ENCODE data around the gene ZBED4. TPM values are rescaled to one million over a fixed set of nuclear protein-coding genes. Genes with fewer than 3 reads are reported as not detected.

ZBED4 gene
- total RNA-seq, 1 donor from 2014 or later: 25.2 TPM

DNA sequence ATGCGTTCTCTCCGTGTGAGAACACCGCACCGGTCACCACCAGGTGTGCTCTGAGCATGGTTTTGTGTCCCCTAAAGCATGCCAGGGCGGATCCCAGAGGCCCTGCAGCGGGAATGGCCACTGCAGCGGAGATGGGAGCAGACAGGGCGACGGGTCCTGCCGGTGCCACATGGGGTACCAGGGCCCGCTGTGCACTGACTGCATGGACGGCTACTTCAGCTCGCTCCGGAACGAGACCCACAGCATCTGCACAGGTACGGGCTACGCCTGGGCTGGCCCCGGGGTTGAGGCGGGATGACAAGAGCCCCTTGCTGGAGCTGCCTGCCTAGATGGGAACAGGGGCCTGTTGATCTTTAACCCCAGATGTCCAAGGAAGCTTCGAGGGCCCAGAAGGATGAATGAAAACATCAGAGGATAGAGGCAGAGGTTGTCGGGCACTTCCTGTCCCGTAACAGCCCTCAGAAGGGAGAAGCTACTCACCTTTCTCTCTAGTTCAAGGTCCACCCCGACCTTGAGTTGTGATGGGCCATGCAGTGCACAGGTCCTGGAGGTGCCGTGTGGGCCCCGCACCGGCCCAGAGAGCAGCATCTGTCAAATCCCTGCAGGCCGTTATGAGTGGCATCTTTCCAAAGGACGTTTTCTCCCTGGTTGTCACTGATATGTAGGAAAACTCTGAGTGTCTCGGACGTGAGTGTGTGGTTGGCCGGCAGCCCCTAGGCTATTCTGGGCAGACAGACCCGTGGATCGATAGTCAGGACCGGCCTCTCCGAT lies 68.0 kb downstream of the ZBED4 start:
- no peak overlapping the region for H3K4me3 Mint-ChIP-seq (ENCODE audit: low read depth)
- no peak overlapping the region for H3K27ac Mint-ChIP-seq
- no peaks in the 10 kb centered on the region for H3K27me3 Mint-ChIP-seq (ENCODE audit: low read depth)
- no peaks in the 10 kb centered on the region for H3K9me3 Mint-ChIP-seq
- intact Hi-C loops (cut with micrococcal nuclease): no loop called here
- H3K4me1 Mint-ChIP-seq (ENCODE audit: low read depth): peaks cover 31% of the 10 kb centered on the region
- no peak for DNase-seq (ENCODE audit: low spot score)
- peaks cover 23% of the 10 kb centered on the region for H3K36me3 Mint-ChIP-seq (ENCODE audit: low read depth)

DNA sequence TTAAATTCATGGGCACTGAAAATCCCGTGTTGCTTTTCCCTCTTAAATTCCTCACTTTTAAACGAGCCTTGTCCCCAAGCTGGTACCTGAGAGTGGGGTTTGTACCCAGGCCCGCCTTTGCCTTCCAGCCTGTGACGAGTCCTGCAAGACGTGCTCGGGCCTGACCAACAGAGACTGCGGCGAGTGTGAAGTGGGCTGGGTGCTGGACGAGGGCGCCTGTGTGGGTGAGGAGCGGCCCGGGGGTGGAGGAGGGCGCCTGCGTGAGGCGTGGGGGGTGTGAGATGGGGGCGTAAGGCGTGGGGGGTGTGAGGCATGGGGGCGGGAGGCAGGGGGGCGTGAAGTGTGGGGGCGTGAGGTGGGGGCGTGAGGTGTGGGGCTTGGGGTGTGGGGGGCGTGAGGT lies 68.8 kb downstream of the ZBED4 start:
- intact Hi-C loops (cut with micrococcal nuclease): no loop called here

DNA sequence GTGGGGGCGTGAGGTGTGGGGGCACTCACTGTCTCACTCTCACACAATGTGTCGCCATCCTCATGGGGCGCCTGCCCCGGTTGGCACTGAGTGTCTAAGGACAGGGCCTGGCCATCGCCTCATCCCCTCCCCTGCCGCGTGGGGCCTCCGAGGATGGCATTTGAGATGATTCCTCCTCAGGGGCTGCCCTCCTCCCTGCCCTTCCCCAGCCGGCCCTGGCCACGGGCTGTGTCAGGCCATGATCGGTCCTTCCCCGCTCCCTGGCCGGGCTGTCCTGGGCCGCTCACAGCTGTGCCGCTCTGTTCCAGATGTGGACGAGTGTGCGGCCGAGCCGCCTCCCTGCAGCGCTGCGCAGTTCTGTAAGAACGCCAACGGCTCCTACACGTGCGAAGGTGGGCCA lies 69.3 kb downstream of the ZBED4 start:
- H3K4me1 Mint-ChIP-seq (ENCODE audit: low read depth): peaks cover 26% of the 10 kb centered on the region
- DNase-seq (ENCODE audit: low spot score): no peak
- peaks cover 32% of the 10 kb centered on the region for H3K36me3 Mint-ChIP-seq (ENCODE audit: low read depth)
- intact Hi-C loops (cut with micrococcal nuclease): no loop called here
- H3K9me3 Mint-ChIP-seq: no peaks in the 10 kb centered on the region
- no peaks in the 10 kb centered on the region for H3K27me3 Mint-ChIP-seq (ENCODE audit: low read depth)
- no peak overlapping the region for H3K4me3 Mint-ChIP-seq (ENCODE audit: low read depth)
- no peak overlapping the region for H3K27ac Mint-ChIP-seq

More for the DNA sequence above, 68.8 kb downstream of the ZBED4 start:
- H3K27me3 Mint-ChIP-seq (ENCODE audit: low read depth): no peaks in the 10 kb centered on the region
- H3K4me3 Mint-ChIP-seq (ENCODE audit: low read depth): no peak overlapping the region
- H3K4me1 Mint-ChIP-seq (ENCODE audit: low read depth): peaks cover 26% of the 10 kb centered on the region
- no peak for DNase-seq (ENCODE audit: low spot score)
- peaks cover 30% of the 10 kb centered on the region for H3K36me3 Mint-ChIP-seq (ENCODE audit: low read depth)
- H3K27ac Mint-ChIP-seq: no peak overlapping the region
- H3K9me3 Mint-ChIP-seq: no peaks in the 10 kb centered on the region

DNA sequence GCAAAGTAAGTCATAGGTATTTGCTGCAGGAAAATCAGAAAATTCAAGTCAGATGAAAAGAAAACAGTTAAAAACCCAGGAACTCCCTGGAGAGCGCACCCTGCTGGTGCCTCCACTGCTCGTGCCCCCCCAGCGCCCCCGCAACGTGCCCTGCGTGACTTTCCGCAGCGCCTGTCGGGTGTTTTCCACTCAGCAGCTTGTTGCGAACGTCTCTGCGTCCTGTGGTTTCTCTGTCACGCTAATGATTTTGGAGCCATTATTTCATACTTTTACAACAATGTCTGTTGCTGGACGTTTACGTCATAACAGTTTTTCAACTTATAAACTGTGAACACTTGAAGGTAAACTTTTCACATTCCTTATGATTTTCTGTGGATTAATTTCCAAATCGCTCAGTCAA lies 69.8 kb downstream of the ZBED4 start:
- peaks cover 26% of the 10 kb centered on the region for H3K4me1 Mint-ChIP-seq (ENCODE audit: low read depth)
- H3K9me3 Mint-ChIP-seq: no peaks in the 10 kb centered on the region
- H3K36me3 Mint-ChIP-seq (ENCODE audit: low read depth): peaks cover 35% of the 10 kb centered on the region
- no peak overlapping the region for H3K4me3 Mint-ChIP-seq (ENCODE audit: low read depth)
- peak overlapping the region; percentile 12 for H3K27ac Mint-ChIP-seq
- DNase-seq (ENCODE audit: low spot score): no peak
- no peaks in the 10 kb centered on the region for H3K27me3 Mint-ChIP-seq (ENCODE audit: low read depth)
- intact Hi-C loops (cut with micrococcal nuclease): no loop called here

DNA sequence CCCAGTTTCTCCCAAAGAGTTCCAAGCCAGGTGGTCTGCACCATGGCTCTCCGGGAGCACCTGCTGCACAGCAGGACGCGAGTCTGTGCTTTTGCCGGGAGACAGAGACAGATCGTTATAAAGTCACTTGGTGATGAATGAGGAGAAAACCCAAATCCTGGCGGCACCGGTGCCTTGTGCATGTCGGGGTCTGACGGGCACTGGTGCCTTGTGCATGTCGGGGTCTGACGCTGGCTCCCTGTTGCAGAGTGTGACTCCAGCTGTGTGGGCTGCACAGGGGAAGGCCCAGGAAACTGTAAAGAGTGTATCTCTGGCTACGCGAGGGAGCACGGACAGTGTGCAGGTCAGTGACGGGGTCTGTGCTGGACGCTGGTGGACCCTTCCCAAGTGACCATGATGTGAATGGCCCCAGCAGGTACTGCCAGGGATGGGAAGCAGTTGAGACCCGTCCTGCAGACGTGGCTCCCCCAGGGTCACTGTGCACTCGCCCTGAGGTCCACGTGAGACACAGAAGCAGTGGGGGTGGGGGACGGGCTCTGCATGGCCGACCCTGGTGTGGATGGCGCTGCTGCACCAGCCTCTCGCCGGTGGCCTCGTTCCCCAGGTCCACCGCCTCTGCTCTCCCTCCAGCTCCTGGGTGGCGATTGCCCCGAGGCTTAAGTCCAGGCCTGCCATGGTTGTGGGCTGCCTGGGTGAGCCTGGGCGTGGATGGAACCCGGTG lies 70.6 kb downstream of the ZBED4 start:
- H3K4me3 Mint-ChIP-seq (ENCODE audit: low read depth): no peak overlapping the region
- no peak for DNase-seq (ENCODE audit: low spot score)
- no peaks in the 10 kb centered on the region for H3K27me3 Mint-ChIP-seq (ENCODE audit: low read depth)
- H3K9me3 Mint-ChIP-seq: no peaks in the 10 kb centered on the region
- peaks cover 25% of the 10 kb centered on the region for H3K4me1 Mint-ChIP-seq (ENCODE audit: low read depth)
- intact Hi-C loops (cut with micrococcal nuclease): no loop called here
- H3K27ac Mint-ChIP-seq: peak overlapping the region; percentile 38
- peaks cover 35% of the 10 kb centered on the region for H3K36me3 Mint-ChIP-seq (ENCODE audit: low read depth)

DNA sequence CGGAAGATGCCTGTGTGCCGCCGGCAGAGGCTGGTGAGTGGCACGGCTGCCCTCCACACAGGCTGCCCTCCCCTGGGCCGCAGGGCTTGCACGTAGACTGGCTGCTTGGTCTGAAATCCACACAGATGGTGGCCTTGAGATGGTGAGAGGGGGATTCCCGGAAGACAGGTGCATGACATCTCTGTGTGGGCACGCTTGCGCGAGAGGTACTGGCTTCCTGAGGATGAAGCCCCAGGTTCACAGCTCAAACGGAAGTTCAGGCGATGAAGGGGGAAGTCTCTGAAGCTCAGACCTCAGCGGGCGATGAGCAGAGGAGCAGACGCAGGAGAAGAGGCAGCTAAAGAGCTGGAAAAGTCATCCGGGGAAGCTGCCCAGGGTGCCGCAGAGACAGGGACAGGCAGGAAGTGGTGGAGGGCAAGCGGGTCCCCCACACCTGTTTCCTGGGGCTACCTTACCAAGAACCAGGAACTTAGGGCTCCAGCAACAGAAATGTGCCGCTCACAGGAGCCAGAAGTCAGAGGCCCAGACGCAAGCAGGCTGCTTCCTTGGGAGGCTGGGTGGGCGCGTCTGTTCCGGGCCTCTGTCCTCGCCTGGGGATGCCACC lies 72.0 kb downstream of the ZBED4 start:
- Mint-ChIP-seq H3K27me3 (ENCODE audit: low read depth) (no peaks in the 10 kb centered on the region), H3K27ac (peak overlapping the region; percentile 82), H3K9me3 (no peaks in the 10 kb centered on the region), H3K4me3 (ENCODE audit: low read depth) (peak overlapping the region; percentile 58), H3K36me3 (ENCODE audit: low read depth) (peaks cover 35% of the 10 kb centered on the region), H3K4me1 (ENCODE audit: low read depth) (peaks cover 16% of the 10 kb centered on the region)
- peak; percentile 40 for DNase-seq (ENCODE audit: low spot score)
- intact Hi-C loops (cut with micrococcal nuclease): loop anchor here (5.0 kb wide), 1 partner anchor 222 kb away; no protein-coding TSS in a partner anchor

DNA sequence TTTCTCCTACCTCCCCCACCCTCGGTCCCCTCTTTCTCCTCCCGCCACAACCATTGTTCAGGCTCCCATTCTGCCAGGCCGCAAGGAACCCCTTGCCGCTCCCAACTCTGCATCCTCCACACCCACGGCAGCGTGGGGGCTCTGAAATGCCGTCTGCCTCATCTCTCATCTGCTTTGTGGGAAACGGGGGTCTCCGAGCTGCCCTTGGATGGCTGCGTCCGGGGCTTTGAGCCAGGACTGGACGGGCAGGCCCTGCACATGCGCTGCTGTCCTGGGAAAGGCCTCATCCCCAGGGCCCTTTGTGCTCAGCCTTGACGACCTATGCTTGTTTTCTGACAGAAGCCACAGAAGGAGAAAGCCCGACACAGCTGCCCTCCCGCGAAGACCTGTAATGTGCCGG lies 73.3 kb downstream of the ZBED4 start:
- H3K36me3 Mint-ChIP-seq (ENCODE audit: low read depth): peaks cover 35% of the 10 kb centered on the region
- intact Hi-C loops (cut with micrococcal nuclease): loop anchor here (5.0 kb wide), 1 partner anchor 220 kb away; no protein-coding TSS in a partner anchor

DNA sequence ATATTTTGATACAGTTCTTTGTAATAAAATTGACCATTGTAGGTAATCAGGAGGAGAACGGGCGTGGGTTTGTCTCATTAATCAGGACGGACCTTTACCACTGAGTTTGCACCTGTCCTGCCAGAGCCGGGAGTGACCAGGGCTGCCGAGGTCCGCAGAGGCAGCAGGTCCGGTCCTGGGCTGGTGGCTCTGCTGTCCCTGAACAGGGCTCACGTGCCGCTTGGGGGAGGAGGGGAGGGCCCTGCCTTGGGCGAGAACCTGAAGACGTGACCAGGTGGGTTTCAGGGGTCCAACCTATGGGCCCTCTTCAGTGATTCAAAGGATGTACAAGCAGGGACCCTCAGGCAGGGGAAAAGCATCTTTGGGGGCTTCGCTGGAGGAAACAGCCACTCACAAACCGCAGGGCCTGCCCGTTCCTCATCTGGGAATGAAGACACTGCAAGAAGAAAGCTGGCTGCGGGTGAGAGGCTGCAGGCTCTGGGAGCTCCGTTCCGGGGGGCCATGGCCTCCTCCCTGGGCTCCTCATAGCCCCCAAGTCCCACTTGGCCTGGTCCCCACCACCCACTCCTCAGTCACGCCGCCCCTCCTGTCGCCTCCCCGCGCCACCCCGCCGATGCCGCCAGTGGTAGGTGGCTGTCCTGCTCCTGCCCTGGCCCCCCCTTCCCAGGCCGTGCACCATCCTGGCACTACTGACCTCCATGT lies 74.0 kb downstream of the ZBED4 start:
- no peaks in the 10 kb centered on the region for H3K27me3 Mint-ChIP-seq (ENCODE audit: low read depth)
- no peaks in the 10 kb centered on the region for H3K9me3 Mint-ChIP-seq
- H3K27ac Mint-ChIP-seq: peak overlapping the region; percentile 79
- intact Hi-C loops (cut with micrococcal nuclease): loop anchor here (5.0 kb wide), 1 partner anchor 220 kb away; no protein-coding TSS in a partner anchor
- peaks cover 31% of the 10 kb centered on the region for H3K36me3 Mint-ChIP-seq (ENCODE audit: low read depth)
- no peak overlapping the region for H3K4me3 Mint-ChIP-seq (ENCODE audit: low read depth)
- DNase-seq (ENCODE audit: low spot score): no peak
- peaks cover 27% of the 10 kb centered on the region for H3K4me1 Mint-ChIP-seq (ENCODE audit: low read depth)

More for the DNA sequence above, 73.3 kb downstream of the ZBED4 start:
- DNase-seq (ENCODE audit: low spot score): no peak
- Mint-ChIP-seq H3K4me3 (ENCODE audit: low read depth) (no peak overlapping the region), H3K27ac (peak overlapping the region; percentile 79), H3K9me3 (no peaks in the 10 kb centered on the region), H3K27me3 (ENCODE audit: low read depth) (no peaks in the 10 kb centered on the region), H3K4me1 (ENCODE audit: low read depth) (peaks cover 27% of the 10 kb centered on the region)

DNA sequence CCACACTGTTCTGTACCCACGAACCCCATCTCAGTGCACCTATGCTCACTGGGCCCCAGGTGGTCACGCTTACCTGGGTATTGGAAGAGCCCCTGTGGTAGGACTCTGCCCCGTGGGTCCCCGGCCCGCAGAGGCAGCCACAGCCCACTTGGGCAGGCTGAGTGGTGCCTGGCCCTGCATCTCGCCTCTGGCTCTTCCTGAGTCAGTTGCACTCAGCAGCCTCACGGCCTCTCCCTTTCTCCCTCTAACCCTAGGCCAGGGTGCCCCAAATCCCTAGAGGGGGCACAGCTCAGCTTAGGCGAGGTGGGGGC lies 74.5 kb downstream of the ZBED4 start:
- H3K4me3 Mint-ChIP-seq (ENCODE audit: low read depth): no peak overlapping the region
- no peaks in the 10 kb centered on the region for H3K27me3 Mint-ChIP-seq (ENCODE audit: low read depth)
- no peaks in the 10 kb centered on the region for H3K9me3 Mint-ChIP-seq
- H3K36me3 Mint-ChIP-seq (ENCODE audit: low read depth): peaks cover 31% of the 10 kb centered on the region
- intact Hi-C loops (cut with micrococcal nuclease): loop anchor here (5.0 kb wide), 1 partner anchor 219 kb away; no protein-coding TSS in a partner anchor
- no peak overlapping the region for H3K27ac Mint-ChIP-seq
- H3K4me1 Mint-ChIP-seq (ENCODE audit: low read depth): peaks cover 29% of the 10 kb centered on the region
- no peak for DNase-seq (ENCODE audit: low spot score)

DNA sequence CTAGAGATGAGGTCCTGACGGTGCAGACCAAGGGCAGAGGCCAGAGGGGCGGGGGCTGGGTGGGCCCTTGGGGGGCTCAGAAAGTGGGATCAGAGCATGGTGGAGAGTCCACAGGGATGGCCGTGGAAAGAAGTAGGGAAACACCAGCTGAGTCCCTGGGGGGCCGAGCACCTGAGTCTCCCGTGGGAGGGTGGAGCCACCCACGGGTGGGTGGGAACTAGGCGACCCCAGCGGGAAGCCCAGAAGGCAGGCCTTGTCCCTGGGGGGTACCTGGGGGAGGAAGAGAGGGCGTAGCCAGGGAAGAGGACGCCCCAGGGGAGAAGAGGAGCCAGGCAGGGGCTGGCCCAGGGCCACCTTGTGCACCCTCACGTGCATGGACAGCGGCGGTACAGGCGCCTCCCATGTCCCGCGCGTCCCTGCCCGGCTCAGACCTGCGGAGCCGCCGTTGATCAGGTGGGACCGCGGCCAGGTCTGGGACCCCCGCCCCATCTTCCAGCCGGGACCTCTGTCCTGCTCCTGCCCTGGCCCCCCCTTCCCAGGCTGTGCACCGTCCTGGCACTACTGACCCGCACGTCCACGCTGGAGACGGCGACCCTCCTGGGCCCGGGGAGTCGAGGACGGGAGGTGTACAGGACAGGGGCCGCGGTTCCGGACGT lies 75.0 kb downstream of the ZBED4 start:
- Mint-ChIP-seq H3K4me3 (ENCODE audit: low read depth) (no peak overlapping the region), H3K27ac (no peak overlapping the region), H3K4me1 (ENCODE audit: low read depth) (peaks cover 31% of the 10 kb centered on the region), H3K9me3 (no peaks in the 10 kb centered on the region), H3K27me3 (ENCODE audit: low read depth) (no peaks in the 10 kb centered on the region), H3K36me3 (ENCODE audit: low read depth) (peaks cover 26% of the 10 kb centered on the region)
- DNase-seq (ENCODE audit: low spot score): no peak
- intact Hi-C loops (cut with micrococcal nuclease): loop anchor here (5.0 kb wide), 1 partner anchor 219 kb away; no protein-coding TSS in a partner anchor

DNA sequence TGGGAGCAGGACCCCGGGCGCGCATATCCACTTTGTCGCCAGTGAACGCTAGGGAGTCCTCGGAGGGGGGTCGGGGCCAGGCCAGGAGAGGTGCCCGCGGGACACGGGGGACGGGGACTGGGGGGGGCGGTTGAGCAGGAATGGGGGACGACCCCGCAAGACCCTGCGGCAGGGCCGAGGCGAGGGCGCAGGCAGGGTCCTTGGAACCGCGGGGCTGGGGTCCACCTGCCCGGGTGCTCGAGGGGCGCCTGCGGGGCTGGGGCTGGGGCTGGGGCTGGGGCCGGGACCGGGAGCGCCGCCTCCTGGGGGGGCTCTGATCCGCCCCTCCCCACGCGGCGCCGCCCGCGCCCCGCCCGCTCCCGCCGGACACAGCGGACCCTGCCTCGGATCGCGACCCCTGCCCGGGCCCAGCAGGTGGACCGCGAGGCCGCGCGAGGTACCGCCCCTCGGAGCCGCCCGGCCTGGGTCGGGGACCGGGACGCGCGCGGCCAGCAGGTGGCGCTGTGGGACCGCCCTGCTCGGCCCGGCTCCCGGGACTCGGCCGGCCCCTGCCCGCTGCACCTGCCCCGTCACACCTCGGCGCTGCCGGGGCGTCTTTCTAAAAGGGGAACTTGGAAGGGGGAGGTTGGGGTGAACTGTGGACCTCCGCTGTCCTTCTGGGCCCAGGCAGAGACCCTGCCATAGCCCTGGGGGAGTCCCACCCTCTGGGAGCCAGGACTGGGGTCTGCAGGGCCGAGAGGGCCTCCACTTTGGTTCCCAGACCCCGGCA lies 75.8 kb downstream of the ZBED4 start:
- Mint-ChIP-seq H3K27me3 (ENCODE audit: low read depth) (no peaks in the 10 kb centered on the region), H3K4me3 (ENCODE audit: low read depth) (no peak overlapping the region), H3K4me1 (ENCODE audit: low read depth) (peaks cover 28% of the 10 kb centered on the region), H3K27ac (no peak overlapping the region), H3K9me3 (no peaks in the 10 kb centered on the region), H3K36me3 (ENCODE audit: low read depth) (peaks cover 20% of the 10 kb centered on the region)
- DNase-seq (ENCODE audit: low spot score): peak; percentile 66
- intact Hi-C loops (cut with micrococcal nuclease): loop anchor here (5.0 kb wide), 1 partner anchor 218 kb away; no protein-coding TSS in a partner anchor
